HEK293T (cell line): Measurements from ENCODE around the gene LGALS7.
"Not testable (repeated sequence)": the region's sequence is repeated elsewhere in the genome, so short reads cannot be mapped to it uniquely, and the experiment has no call there.

ENCODE experiments used
- CTCF ChIA-PET: fragments of 350-600 bp; formaldehyde crosslinking; extraction: SDS; loops from one replicate; lab custom pipeline; 2021; ENCODE audit warnings: antibody characterized with exemption, inconsistent platforms; lab: Yijun Ruan, JAX
- POLR2A ChIA-PET: fragments of 350-600 bp; formaldehyde crosslinking; extraction: SDS; loops from one replicate; lab custom pipeline; 2020; ENCODE audit warnings: antibody characterized with exemption, inconsistent platforms; lab: Yijun Ruan, JAX
- DNase-seq: peaks from one replicate; pipeline ENCODE4 v3.0.0; 2012; ENCODE audit warnings: mixed read lengths; ENCODE audit errors: extremely low spot score
- ARNT ChIP-seq: fragments of 450-650 bp; IDR thresholded peaks from 2 replicates; pipeline ENCODE4 v1.6.1; 2017; ENCODE audit warnings: mild to moderate bottlenecking
- BHLHE40 ChIP-seq: fragments of 450-650 bp; IDR thresholded peaks from 2 replicates; pipeline ENCODE4 v1.6.1; 2016; ENCODE audit warnings: mild to moderate bottlenecking, moderate library complexity, borderline replicate concordance
- CTBP1 ChIP-seq: fragments of 450-650 bp; IDR thresholded peaks from 2 replicates; pipeline ENCODE4 v1.6.1; 2016; ENCODE audit warnings: borderline replicate concordance
- ELF4 ChIP-seq: fragments of 450-650 bp; IDR thresholded peaks from 2 replicates; pipeline ENCODE4 v1.6.1; 2017; ENCODE audit warnings: antibody characterized with exemption
- FOXA1 ChIP-seq: fragments of 450-650 bp; IDR thresholded peaks from 2 replicates; pipeline ENCODE4 v1.6.1; 2016; ENCODE audit warnings: mild to moderate bottlenecking
- FOXK2 ChIP-seq: fragments of 450-650 bp; IDR thresholded peaks from 2 replicates; pipeline ENCODE4 v1.6.1; 2016; ENCODE audit warnings: mild to moderate bottlenecking
- FOXM1 ChIP-seq: fragments of 450-650 bp; IDR thresholded peaks from 2 replicates; pipeline ENCODE4 v1.6.1; 2017; ENCODE audit warnings: mild to moderate bottlenecking, borderline replicate concordance
- HDGF ChIP-seq: fragments of 450-650 bp; IDR thresholded peaks from 2 replicates; pipeline ENCODE4 v1.6.1; 2017; ENCODE audit warnings: antibody characterized with exemption, borderline replicate concordance
- L3MBTL2 ChIP-seq: fragments of 450-650 bp; conservative IDR thresholded peaks from 2 replicates; pipeline ENCODE4 v1.6.1; 2016; ENCODE audit warnings: mild to moderate bottlenecking
- LEF1 ChIP-seq: fragments of 450-650 bp; IDR thresholded peaks from 2 replicates; pipeline ENCODE4 v1.6.1; 2017; ENCODE audit warnings: mild to moderate bottlenecking, borderline replicate concordance
- NFRKB ChIP-seq: fragments of 450-650 bp; IDR thresholded peaks from 2 replicates; pipeline ENCODE4 v1.6.1; 2016; ENCODE audit warnings: mild to moderate bottlenecking, moderate library complexity
- PKNOX1 ChIP-seq: fragments of 450-650 bp; IDR thresholded peaks from 2 replicates; pipeline ENCODE4 v1.6.1; 2016
- SP1 ChIP-seq: fragments of 450-650 bp; IDR thresholded peaks from 2 replicates; pipeline ENCODE4 v1.6.1; 2017
- SUZ12 ChIP-seq: fragments of 450-650 bp; IDR thresholded peaks from 2 replicates; pipeline ENCODE4 v1.6.1; 2016; ENCODE audit warnings: mild to moderate bottlenecking
- TARDBP ChIP-seq: fragments of 450-650 bp; IDR thresholded peaks from 2 replicates; pipeline ENCODE4 v1.6.1; 2016
- ZNF384 ChIP-seq: fragments of 450-650 bp; IDR thresholded peaks from 2 replicates; pipeline ENCODE4 v1.6.1; 2016

The LGALS7 gene

GRCh38 chr19:38803543-38803942, 30.2 kb upstream of the LGALS7 start:
- no peak for DNase-seq
- TF ChIP-seq LEF1 (no peak), FOXK2 (no peak), CTBP1 (no peak)
- ChIA-PET CTCF (no interaction called here), POLR2A (no interaction called here)

- CTCF ChIA-PET, result no interaction called here
- TF ChIP-seq TARDBP, result no peak
- TF ChIP-seq FOXK2, result no peak
- no peak for TF ChIP-seq PKNOX1
- no peak for TF ChIP-seq LEF1
- TF ChIP-seq HDGF, result no peak
- TF ChIP-seq ELF4, result no peak
- no peak for TF ChIP-seq CTBP1
- TF ChIP-seq BHLHE40, result no peak
- TF ChIP-seq SP1, result no peak
- POLR2A ChIA-PET, result no interaction called here
- no peak for DNase-seq
Measured at GRCh38 chr19:38801359-38802095, 28.2 kb upstream of the LGALS7 start.

- CTCF ChIA-PET, result no interaction called here
- TF ChIP-seq HDGF (no peak), L3MBTL2 (no peak), FOXM1 (no peak), BHLHE40 (no peak), FOXK2 (no peak), CTBP1 (no peak), LEF1 (no peak), SUZ12 (no peak), PKNOX1 (no peak), NFRKB (no peak), ZNF384 (no peak), SP1 (no peak), TARDBP (no peak), FOXA1 (no peak), ELF4 (no peak), ARNT (no peak)
- DNase-seq, result no peak
- POLR2A ChIA-PET, result no interaction called here
Measured at GRCh38 chr19:38800577-38801347, 27.4 kb upstream of the LGALS7 start.

GRCh38 chr19:38799104-38799503, 25.8 kb upstream of the LGALS7 start:
- TF ChIP-seq SUZ12 (no peak), FOXM1 (no peak), TARDBP (no peak), BHLHE40 (no peak), L3MBTL2 (no peak), SP1 (no peak), PKNOX1 (no peak), FOXA1 (no peak), ARNT (no peak), HDGF (no peak), ZNF384 (no peak), CTBP1 (no peak)
- DNase-seq, result no peak
- ChIA-PET POLR2A (no interaction called here), CTCF (no interaction called here)

- DNase-seq, POLR2A ChIA-PET, CTCF ChIA-PET: not testable (repeated sequence)
Measured at GRCh38 chr19:38797781-38798180, 24.5 kb upstream of the LGALS7 start.

- TF ChIP-seq SP1 (no peak), NFRKB (no peak), PKNOX1 (no peak), ELF4 (no peak), CTBP1 (no peak), FOXM1 (no peak)
- CTCF ChIA-PET, result no interaction called here
- no peak for DNase-seq
- POLR2A ChIA-PET, result no interaction called here
Measured at GRCh38 chr19:38796154-38796553, 22.8 kb upstream of the LGALS7 start.
